Ishikawa (cell line): ENCODE results near the gene ARID3A.

Experiments
- CEBPB ChIP-seq: IDR thresholded peaks from 2 replicates; pipeline ENCODE4 v1.6.1; 2012
- CREB1 ChIP-seq: IDR thresholded peaks from 2 replicates; pipeline ENCODE4 v1.6.1; 2012; ENCODE audit warnings: low read depth
- EGR1 ChIP-seq: IDR thresholded peaks from 2 replicates; pipeline ENCODE4 v1.6.1; 2012
- EP300 ChIP-seq: IDR thresholded peaks from 2 replicates; pipeline ENCODE4 v1.6.1; 2012; ENCODE audit warnings: borderline replicate concordance
- FOXM1 ChIP-seq: IDR thresholded peaks from 2 replicates; pipeline ENCODE4 v1.6.1; 2012; ENCODE audit warnings: low read depth, borderline replicate concordance
- NFIC ChIP-seq: IDR thresholded peaks from 2 replicates; pipeline ENCODE4 v1.6.1; 2012
- RAD21 ChIP-seq: IDR thresholded peaks from 2 replicates; pipeline ENCODE4 v1.6.1; 2012; ENCODE audit warnings: low read depth
- TAF1 ChIP-seq: IDR thresholded peaks from 2 replicates; pipeline ENCODE4 v1.6.1; 2012; ENCODE audit warnings: low read depth, mild to moderate bottlenecking
- TCF12 ChIP-seq: IDR thresholded peaks from 2 replicates; pipeline ENCODE4 v1.6.1; 2012; ENCODE audit warnings: low read depth
- TEAD4 ChIP-seq: IDR thresholded peaks from 2 replicates; pipeline ENCODE4 v1.6.1; 2012
- USF1 ChIP-seq: IDR thresholded peaks from 2 replicates; pipeline ENCODE4 v1.6.1; 2012
- YY1 ChIP-seq: IDR thresholded peaks from 2 replicates; pipeline ENCODE4 v1.6.1; 2012; ENCODE audit warnings: low read depth
- ZBTB7A ChIP-seq: IDR thresholded peaks from 2 replicates; pipeline ENCODE4 v1.6.1; 2012; ENCODE audit warnings: low read depth
- TF ChIP-seq, protein P1 (sequence below): IDR thresholded peaks from 2 replicates; pipeline ENCODE4 v1.6.1; 2012
- TF ChIP-seq, protein P2 (sequence below): IDR thresholded peaks from 2 replicates; pipeline ENCODE4 v1.6.1; 2012; ENCODE audit warnings: low read depth, mild to moderate bottlenecking

The ARID3A gene

DNA sequence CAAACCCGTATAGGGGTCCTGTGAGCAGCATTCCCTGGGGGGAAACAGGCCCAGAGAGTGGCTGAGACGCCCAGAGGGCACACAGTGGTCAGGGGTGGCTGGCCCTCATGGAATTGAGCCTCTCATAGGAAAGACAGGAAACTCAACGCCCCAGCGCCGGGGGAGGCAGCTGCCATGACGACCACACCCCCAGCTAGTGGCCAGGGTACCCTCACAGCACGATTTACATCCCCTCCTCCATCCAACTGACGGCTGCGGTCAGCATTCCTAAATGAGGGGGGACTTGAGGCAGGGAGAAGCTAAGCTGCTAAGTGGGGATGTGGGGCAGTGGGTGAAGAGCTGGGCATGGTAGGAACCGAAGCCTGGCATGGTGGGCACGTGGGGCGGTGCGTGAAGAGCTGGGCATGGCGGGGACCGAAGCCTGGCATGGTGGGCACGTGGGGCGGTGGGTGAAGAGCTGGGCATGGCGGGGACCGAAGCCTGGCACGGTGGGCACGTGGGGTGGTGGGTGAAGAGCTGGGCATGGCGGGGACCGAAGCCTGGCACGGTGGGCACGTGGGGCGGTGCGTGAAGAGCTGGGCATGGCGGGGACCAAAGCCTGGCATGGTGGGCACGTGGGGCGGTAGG, 42.9 kb upstream of the ARID3A start:
- no peak for TF ChIP-seq ZBTB7A
- TF ChIP-seq USF1, result no peak
- no peak for TF ChIP-seq TEAD4

- TF ChIP-seq ZBTB7A (no peak), RAD21 (peak; percentile 54; the same call in 1 of the 2 replicates), EP300 (no peak), TCF12 (peak; percentile 68), FOXM1 (no peak), EGR1 (no peak), CREB1 (no peak), TEAD4 (no peak), YY1 (peak; percentile 50; the same call in 1 of the 2 replicates), TAF1 (no peak)
- TF ChIP-seq, protein P1, sequence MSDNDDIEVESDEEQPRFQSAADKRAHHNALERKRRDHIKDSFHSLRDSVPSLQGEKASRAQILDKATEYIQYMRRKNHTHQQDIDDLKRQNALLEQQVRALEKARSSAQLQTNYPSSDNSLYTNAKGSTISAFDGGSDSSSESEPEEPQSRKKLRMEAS, result peak; percentile 81
- TF ChIP-seq, protein P2, sequence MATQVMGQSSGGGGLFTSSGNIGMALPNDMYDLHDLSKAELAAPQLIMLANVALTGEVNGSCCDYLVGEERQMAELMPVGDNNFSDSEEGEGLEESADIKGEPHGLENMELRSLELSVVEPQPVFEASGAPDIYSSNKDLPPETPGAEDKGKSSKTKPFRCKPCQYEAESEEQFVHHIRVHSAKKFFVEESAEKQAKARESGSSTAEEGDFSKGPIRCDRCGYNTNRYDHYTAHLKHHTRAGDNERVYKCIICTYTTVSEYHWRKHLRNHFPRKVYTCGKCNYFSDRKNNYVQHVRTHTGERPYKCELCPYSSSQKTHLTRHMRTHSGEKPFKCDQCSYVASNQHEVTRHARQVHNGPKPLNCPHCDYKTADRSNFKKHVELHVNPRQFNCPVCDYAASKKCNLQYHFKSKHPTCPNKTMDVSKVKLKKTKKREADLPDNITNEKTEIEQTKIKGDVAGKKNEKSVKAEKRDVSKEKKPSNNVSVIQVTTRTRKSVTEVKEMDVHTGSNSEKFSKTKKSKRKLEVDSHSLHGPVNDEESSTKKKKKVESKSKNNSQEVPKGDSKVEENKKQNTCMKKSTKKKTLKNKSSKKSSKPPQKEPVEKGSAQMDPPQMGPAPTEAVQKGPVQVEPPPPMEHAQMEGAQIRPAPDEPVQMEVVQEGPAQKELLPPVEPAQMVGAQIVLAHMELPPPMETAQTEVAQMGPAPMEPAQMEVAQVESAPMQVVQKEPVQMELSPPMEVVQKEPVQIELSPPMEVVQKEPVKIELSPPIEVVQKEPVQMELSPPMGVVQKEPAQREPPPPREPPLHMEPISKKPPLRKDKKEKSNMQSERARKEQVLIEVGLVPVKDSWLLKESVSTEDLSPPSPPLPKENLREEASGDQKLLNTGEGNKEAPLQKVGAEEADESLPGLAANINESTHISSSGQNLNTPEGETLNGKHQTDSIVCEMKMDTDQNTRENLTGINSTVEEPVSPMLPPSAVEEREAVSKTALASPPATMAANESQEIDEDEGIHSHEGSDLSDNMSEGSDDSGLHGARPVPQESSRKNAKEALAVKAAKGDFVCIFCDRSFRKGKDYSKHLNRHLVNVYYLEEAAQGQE, result no peak
Measured at GRCh38 chr19:883661-884211, 42.1 kb upstream of the ARID3A start.

DNA sequence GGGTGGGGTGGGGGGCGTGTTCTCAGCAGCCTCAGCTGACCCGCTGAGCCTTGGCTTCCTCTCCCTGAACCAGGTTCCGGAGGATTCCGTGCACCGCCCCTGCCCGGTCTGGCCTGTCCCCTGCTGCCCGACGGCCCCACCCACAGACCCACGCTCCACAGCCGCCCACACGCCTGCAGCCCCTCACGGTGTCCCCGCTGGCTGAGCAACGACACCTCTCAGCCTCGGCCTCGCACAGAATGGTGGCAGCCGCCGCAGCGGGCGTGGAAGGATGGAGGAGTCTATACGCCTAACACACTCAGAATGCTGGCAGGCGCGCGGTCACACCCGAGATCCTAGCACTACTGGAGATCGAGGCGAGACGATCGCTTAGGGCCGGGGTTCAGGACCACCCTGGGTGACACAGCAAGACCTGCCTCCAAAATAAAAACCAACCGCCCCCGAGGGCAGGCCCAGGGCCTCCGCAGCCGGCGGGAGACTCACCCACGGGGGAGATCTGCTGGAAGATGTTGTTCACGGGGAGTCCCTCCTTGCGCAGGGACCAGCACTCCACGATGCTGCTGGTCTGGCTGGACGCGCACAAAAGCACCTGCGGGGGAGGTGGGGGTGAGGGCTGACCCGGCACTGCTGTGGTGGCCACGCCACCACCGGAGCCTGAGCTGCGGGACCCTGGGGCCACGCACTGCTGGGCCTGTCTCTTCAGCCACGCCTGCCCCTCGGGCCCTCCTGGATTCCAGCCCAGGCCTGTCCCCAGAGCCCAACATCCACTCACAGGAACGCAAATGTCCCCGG, 41.2 kb upstream of the ARID3A start:
- TF ChIP-seq TEAD4 (no peak), CREB1 (no peak), USF1 (no peak), TCF12 (no peak), RAD21 (no peak), CEBPB (no peak), NFIC (no peak), ZBTB7A (no peak), YY1 (no peak), EP300 (no peak), TAF1 (no peak), FOXM1 (no peak), EGR1 (no peak)
- TF ChIP-seq, protein P1, result no peak
- TF ChIP-seq, protein P2, result no peak

GRCh38 chr19:885536-886224, 40.2 kb upstream of the ARID3A start:
- TF ChIP-seq EGR1 (no peak), TAF1 (no peak), NFIC (no peak), RAD21 (no peak), TEAD4 (no peak), EP300 (no peak), ZBTB7A (no peak), FOXM1 (no peak), YY1 (no peak), CREB1 (no peak), USF1 (no peak), CEBPB (no peak), TCF12 (no peak)
- TF ChIP-seq, protein P2, result no peak
- TF ChIP-seq, protein P1, result no peak
